Karpas-422 (cell line): ENCODE measurements around the gene WDR26. TPM values are rescaled to one million over a fixed set of nuclear protein-coding genes. Genes with fewer than 3 reads are reported as not detected.
"Not testable (repeated sequence)": the region's sequence is repeated elsewhere in the genome, so short reads cannot be mapped to it uniquely, and the experiment has no call there.

Experiments
- DNase-seq: peaks from one replicate; pipeline ENCODE4 v3.0.0-alpha.2; 2015
- H2AFZ ChIP-seq: fragments of 200-600 bp; sonication (generic); 2 replicates; pipeline ENCODE4 v1.6.1; 2014; ENCODE audit warnings: antibody characterized with exemption, low read length, mixed read lengths
- H3K27ac ChIP-seq: fragments of 200-600 bp; sonication (generic); 2 replicates; pipeline ENCODE4 v1.5.1; 2014; ENCODE audit warnings: mild to moderate bottlenecking, low read length, moderate library complexity
- H3K27me3 ChIP-seq: fragments of 200-600 bp; sonication (generic); 2 replicates; pipeline ENCODE4 v1.6.1; 2014; ENCODE audit warnings: low read length, mixed read lengths
- H3K36me3 ChIP-seq: fragments of 200-600 bp; sonication (generic); 2 replicates; pipeline ENCODE4 v1.6.1; 2014; ENCODE audit warnings: low read length, mixed read lengths; ENCODE audit not compliant: insufficient read depth
- H3K4me1 ChIP-seq: fragments of 200-600 bp; sonication (generic); 2 replicates; pipeline ENCODE4 v1.6.1; 2014; ENCODE audit warnings: mild to moderate bottlenecking, low read length, mixed read lengths
- H3K4me2 ChIP-seq: fragments of 200-600 bp; sonication (generic); 2 replicates; pipeline ENCODE4 v1.6.1; 2014; ENCODE audit warnings: low read length, low read depth, mild to moderate bottlenecking; ENCODE audit not compliant: poor library complexity, severe bottlenecking
- H3K4me3 ChIP-seq: fragments of 200-600 bp; sonication (generic); 2 replicates; pipeline ENCODE4 v1.5.1; 2014; ENCODE audit warnings: mild to moderate bottlenecking, antibody characterized with exemption, low read length, mixed read lengths
- H3K79me2 ChIP-seq: fragments of 200-600 bp; sonication (generic); 2 replicates; pipeline ENCODE4 v1.6.1; 2014; ENCODE audit warnings: mild to moderate bottlenecking, low read length, mixed read lengths
- H3K9ac ChIP-seq: fragments of 200-600 bp; sonication (generic); 2 replicates; pipeline ENCODE4 v1.6.0; 2014; ENCODE audit warnings: low read length
- H3K9me2 ChIP-seq: fragments of 200-600 bp; sonication (generic), shearing (Covaris generic); replicated peaks from 2 replicates; pipeline ENCODE4 v1.6.0; 2014; ENCODE audit warnings: mild to moderate bottlenecking, low read length, moderate library complexity; ENCODE audit not compliant: insufficient read depth
- H3K9me3 ChIP-seq: fragments of 300-700, 200-600 bp; sonication (generic); 2 replicates; pipeline ENCODE4 v1.6.1; 2014; ENCODE audit warnings: low read length, mixed read lengths
- H4K20me1 ChIP-seq: fragments of 200-600 bp; sonication (generic); 2 replicates; pipeline ENCODE4 v1.6.1; 2014; ENCODE audit warnings: mild to moderate bottlenecking, antibody characterized with exemption, low read length, low read depth; ENCODE audit not compliant: insufficient read depth
- total RNA-seq: library from RNA; depleted of rRNA; stranded (reverse); fragments of >200 nt; shearing (Covaris generic); gene quantifications from 2 replicates; pipeline ENCODE4 v1.2.3, GENCODE V29; 2014; ENCODE audit warnings: low replicate concordance

The WDR26 gene
- total RNA-seq, 1 experiment from 2014 or later: 95.2 TPM

DNA sequence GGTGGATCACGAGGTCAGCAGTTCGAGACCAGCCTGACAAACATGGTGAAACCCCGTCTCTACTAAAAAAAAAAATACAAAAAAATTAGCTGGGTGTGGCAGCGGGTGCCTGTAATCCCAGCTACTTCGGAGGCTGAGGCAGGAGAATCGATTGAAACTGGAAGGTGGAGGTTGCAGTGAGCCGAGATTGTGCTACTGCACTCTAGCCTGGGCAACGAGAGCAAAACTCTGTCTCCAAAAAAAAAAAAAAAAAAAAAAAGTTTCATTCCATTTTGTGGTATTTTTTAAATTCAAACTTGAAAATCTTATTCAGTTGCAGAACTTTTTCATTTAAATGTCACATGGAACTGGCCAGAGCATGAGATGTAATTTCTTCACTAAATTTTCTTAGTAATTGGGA, 7.7 kb downstream of the WDR26 start:
- H3K9me2 ChIP-seq, H3K4me3 ChIP-seq, H3K9me3 ChIP-seq, H2AFZ ChIP-seq, H4K20me1 ChIP-seq, DNase-seq, H3K9ac ChIP-seq, H3K4me2 ChIP-seq, H3K27me3 ChIP-seq, H3K27ac ChIP-seq: not testable (repeated sequence)
- Histone ChIP-seq H3K4me1 (peaks cover 23% of the 10 kb centered on the region), H3K79me2 (peaks cover 75% of the 10 kb centered on the region), H3K36me3 (peaks cover 61% of the 10 kb centered on the region)

DNA sequence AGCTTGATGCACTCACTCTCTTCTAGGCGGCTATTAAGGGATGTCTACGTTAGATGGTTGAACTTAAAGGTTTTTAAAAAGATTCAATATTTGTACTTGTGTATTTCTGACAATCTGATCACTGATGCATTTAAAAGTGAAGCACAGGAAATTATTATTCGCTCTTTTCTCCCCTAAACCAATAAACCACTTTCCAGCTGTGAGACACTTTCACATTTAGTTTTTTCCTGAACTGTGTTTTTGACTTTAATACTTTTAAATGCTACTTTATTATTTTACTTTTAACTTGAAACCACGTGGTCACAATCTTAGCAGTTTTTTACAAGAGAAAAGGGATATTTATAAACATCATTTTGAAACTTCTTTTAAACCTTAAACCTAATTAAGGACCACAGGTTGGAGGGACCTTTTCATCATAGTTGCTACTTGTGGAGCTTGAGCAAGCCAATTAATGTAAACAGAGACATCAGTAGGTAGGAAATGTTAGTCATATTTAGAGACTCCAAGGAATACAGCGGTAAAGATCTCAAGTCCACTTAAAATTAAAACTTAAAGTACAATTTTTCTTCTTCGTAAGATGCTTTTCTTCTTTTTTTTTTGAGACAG, 9.2 kb downstream of the WDR26 start:
- no peak overlapping the region for H3K9ac ChIP-seq

DNA sequence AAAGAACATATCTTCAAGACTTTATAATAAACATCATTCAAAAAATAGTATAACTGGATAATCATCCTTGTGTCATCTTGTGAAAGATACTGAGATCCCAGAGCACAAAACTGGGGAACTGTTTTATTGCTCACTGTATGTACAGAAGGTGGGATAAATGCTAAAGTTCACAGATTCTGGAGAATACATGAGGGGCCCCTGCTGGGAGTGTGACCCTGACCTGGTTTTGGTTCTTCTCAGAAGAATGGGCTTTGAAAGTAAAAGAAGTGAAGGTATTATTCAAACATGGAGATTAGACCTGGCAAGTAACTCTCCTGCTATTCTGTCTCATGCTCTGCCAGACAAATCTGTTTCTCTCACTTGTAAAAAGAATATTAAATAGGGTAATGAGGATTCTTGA, 14.5 kb downstream of the WDR26 start:
- no peaks in the 10 kb centered on the region for H3K4me1 ChIP-seq
- no peak for DNase-seq
- H3K27me3 ChIP-seq: no peaks in the 10 kb centered on the region
- H2AFZ ChIP-seq: no peak overlapping the region
- H3K4me2 ChIP-seq: no peak overlapping the region
- H3K36me3 ChIP-seq: peaks cover 64% of the 10 kb centered on the region
- H3K4me3 ChIP-seq: no peak overlapping the region
- H3K27ac ChIP-seq: no peak overlapping the region
- no peaks in the 10 kb centered on the region for H3K9me3 ChIP-seq
- peaks cover 34% of the 10 kb centered on the region for H3K79me2 ChIP-seq
- H3K9me2 ChIP-seq: no peaks in the 10 kb centered on the region
- H4K20me1 ChIP-seq: no peaks in the 10 kb centered on the region
- no peak overlapping the region for H3K9ac ChIP-seq

More for the DNA sequence above, 9.2 kb downstream of the WDR26 start:
- Histone ChIP-seq H3K4me1 (peaks cover 8% of the 10 kb centered on the region), H4K20me1 (no peaks in the 10 kb centered on the region), H3K36me3 (peaks cover 54% of the 10 kb centered on the region), H3K4me2 (no peak overlapping the region), H2AFZ (no peak overlapping the region), H3K27ac (no peak overlapping the region), H3K9me2 (no peaks in the 10 kb centered on the region), H3K9me3 (no peaks in the 10 kb centered on the region), H3K79me2 (peaks cover 61% of the 10 kb centered on the region), H3K27me3 (no peaks in the 10 kb centered on the region), H3K4me3 (no peak overlapping the region)
- no peak for DNase-seq

DNA sequence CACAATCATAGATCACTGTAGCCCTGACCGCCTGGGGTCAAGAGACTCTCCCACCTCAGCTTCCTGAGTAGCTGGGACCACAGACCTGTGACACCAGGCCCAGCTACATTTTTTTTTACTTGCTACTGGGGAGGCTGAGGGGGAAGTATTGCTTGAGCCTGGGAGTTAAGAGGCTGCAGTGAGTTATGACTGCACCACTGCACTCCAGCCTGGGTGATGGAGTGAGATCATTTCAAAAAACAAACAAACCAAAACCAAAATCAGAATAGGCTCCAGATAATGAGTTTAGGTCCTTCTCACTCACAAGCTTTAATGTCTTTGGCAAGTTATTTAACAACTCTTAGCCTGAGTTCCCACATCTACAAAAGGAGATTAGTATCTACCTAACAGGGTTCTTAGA, 22.8 kb downstream of the WDR26 start:
- Histone ChIP-seq H3K27ac (no peak overlapping the region), H3K9me3 (no peaks in the 10 kb centered on the region), H3K9me2 (no peaks in the 10 kb centered on the region), H3K79me2 (peaks cover 14% of the 10 kb centered on the region), H3K4me3 (no peak overlapping the region), H3K27me3 (no peaks in the 10 kb centered on the region), H3K9ac (no peak overlapping the region), H4K20me1 (no peaks in the 10 kb centered on the region), H3K4me1 (no peaks in the 10 kb centered on the region), H3K4me2 (no peak overlapping the region), H3K36me3 (peaks cover 46% of the 10 kb centered on the region), H2AFZ (no peak overlapping the region)
- DNase-seq: no peak

DNA sequence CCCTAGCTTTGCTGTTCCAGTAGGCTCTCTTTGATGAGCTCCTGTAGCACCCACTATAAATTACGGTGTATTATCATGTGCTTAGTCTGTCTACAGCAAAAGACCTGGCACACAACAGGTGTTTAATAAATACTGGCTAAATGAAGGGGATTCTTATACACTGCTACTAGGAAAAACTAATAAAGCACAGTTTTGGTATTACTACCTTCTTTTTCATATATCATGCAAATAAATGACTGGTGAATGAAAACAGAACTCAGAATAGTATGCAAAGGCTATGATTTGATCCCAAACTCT, 26.4 kb downstream of the WDR26 start:
- Histone ChIP-seq H2AFZ (no peak overlapping the region), H3K9ac (no peak overlapping the region), H4K20me1 (no peaks in the 10 kb centered on the region), H3K9me3 (no peaks in the 10 kb centered on the region), H3K79me2 (peaks cover 31% of the 10 kb centered on the region), H3K27ac (no peak overlapping the region), H3K4me3 (no peak overlapping the region), H3K4me2 (no peak overlapping the region), H3K9me2 (no peaks in the 10 kb centered on the region), H3K36me3 (peaks cover 67% of the 10 kb centered on the region), H3K27me3 (no peaks in the 10 kb centered on the region), H3K4me1 (no peaks in the 10 kb centered on the region)
- DNase-seq: no peak

DNA sequence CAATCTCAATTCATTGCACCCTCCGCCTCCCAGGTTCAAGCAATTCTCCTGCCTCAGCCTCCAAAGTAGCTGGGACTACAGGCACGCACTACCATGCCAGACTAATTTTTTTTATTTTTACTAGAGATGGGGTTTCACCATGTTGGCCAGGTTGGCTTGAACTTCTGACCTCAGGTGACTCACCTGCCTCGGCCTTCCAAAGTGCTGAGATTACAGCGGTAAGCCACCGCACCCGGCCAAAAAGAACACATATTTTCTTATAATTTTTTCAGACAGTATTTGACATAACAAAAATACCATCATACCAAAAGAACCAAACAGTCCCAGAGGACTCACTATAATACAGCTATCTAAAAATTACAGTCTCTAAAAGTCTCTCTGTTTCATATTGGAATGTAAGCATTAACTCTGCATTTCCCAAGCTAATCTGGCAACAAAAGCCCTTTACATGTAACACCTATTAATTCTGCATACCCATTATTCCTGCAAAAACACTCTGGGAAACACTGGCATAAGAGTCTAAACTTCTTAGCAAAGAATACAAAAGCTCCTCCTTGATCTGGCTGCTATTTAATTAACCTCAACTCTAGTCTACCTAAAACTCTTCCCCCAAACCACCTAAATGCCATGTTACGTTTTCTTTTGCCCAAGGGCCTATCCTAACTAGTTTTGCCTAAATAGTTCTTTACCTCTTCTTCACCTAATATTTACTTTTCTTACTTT, 26.9 kb downstream of the WDR26 start:
- no peak overlapping the region for H3K4me2 ChIP-seq
- DNase-seq: no peak
- no peak overlapping the region for H3K4me3 ChIP-seq
- H3K9me2 ChIP-seq: no peaks in the 10 kb centered on the region
- no peaks in the 10 kb centered on the region for H4K20me1 ChIP-seq
- no peak overlapping the region for H3K9ac ChIP-seq
- H3K9me3 ChIP-seq: no peaks in the 10 kb centered on the region
- H3K79me2 ChIP-seq: peaks cover 31% of the 10 kb centered on the region
- H2AFZ ChIP-seq: no peak overlapping the region
- H3K36me3 ChIP-seq: peaks cover 66% of the 10 kb centered on the region
- no peaks in the 10 kb centered on the region for H3K4me1 ChIP-seq
- no peak overlapping the region for H3K27ac ChIP-seq
- H3K27me3 ChIP-seq: no peaks in the 10 kb centered on the region

DNA sequence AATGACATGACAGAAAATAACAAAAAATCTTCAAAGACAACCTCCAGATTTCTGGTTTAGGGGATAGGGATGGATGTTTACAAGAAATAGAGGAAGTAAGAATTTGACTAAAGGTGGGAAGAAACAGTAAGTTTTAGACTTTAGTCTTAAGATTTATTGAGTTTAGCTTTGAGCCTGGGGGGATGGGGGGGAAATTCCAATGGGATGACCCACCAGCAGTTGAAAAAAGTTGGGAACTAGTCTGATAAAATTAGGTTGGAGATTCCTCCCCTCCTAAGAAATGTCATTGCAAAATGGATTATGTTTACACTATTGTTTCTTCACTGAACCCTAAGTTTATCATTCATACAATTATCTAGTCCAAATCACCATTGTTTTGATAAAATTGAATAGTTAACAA, 28.4 kb downstream of the WDR26 start:
- Histone ChIP-seq H3K4me2 (no peak overlapping the region), H3K27ac (no peak overlapping the region), H3K36me3 (peaks cover 68% of the 10 kb centered on the region), H3K9ac (no peak overlapping the region), H3K4me1 (no peaks in the 10 kb centered on the region), H3K9me3 (no peaks in the 10 kb centered on the region), H3K9me2 (no peaks in the 10 kb centered on the region), H2AFZ (no peak overlapping the region), H3K79me2 (peaks cover 41% of the 10 kb centered on the region), H4K20me1 (no peaks in the 10 kb centered on the region), H3K4me3 (no peak overlapping the region), H3K27me3 (no peaks in the 10 kb centered on the region)
- DNase-seq: no peak

DNA sequence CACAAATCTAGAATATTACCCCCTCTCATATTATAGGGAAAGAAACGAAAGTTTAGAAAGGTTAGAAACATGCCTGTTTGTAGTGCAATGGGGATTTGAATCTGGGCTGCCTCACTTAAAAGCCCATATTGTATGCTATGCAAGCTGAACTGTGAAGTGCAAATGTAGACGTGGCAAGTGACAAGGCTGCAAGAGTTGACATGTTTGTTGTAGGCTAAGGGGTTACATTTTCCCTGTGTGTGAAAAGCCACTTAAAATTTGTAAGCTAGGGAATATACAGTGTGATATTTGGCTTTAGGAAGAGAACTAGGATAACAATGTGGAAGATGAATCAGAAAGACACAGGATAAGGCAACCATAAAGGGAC, 29.0 kb downstream of the WDR26 start:
- Histone ChIP-seq H3K79me2 (peaks cover 46% of the 10 kb centered on the region), H4K20me1 (no peaks in the 10 kb centered on the region), H3K27ac (no peak overlapping the region), H2AFZ (no peak overlapping the region), H3K9ac (no peak overlapping the region), H3K4me3 (no peak overlapping the region), H3K27me3 (no peaks in the 10 kb centered on the region), H3K4me1 (no peaks in the 10 kb centered on the region), H3K9me2 (no peaks in the 10 kb centered on the region), H3K9me3 (no peaks in the 10 kb centered on the region), H3K36me3 (peaks cover 67% of the 10 kb centered on the region), H3K4me2 (no peak overlapping the region)
- DNase-seq: no peak
